ENCODE measurements around the gene GPR45.

GPR45 gene

DNA sequence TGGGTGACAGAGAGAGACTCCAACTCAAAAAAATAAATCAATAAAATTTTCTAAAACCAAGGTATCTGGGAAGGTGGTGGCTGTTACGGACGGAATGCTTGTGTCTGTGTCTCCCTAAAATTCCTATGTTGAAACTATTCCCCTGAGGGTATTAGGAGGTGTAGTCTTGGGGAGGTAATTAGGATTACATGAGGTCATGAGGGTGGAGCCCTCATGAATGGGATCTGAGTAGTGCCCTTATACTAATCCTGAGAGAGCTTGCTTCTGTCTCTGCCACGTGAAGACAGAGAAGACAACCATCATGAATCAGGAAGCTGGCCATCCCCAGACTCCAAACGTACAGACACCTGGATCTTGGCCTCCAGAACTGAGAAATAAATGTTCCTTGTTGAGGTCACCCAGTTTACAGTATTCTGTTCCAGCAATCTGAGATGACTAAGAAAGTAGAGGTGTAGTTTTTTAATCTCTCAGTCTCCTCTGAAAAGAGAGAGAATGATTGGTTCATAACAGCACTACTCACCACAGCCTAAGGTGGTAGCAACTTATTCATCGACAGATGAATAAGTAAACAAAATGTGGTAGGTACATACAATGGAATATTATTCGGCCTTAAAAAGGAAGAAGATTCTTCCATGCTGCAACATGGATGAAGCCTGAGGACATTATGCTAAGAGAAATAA lies 49.6 kb downstream of the GPR45 start:
- no peak overlapping the region for H3K9ac ChIP-seq (ENCODE audit: low read depth, low read length)
- DNase-seq (no peak), ATAC-seq (ENCODE audit: insufficient read depth, low read depth) (no peak)
- no peak overlapping the region for H2AFZ ChIP-seq (ENCODE audit: low read depth, low read length)
- H3K27ac ChIP-seq (ENCODE audit: low read length), result no peak overlapping the region
- peaks cover 85% of the 10 kb centered on the region for H3K36me3 ChIP-seq (ENCODE audit: insufficient read depth, low read length)
- no peak overlapping the region for H3K4me2 ChIP-seq (ENCODE audit: insufficient read depth, low read length)
- no peaks in the 10 kb centered on the region for H3K4me1 ChIP-seq (ENCODE audit: insufficient read depth, low read length)
- TF ChIP-seq EZH2 (IDR thresholded peaks at IDR 0.05; ENCODE audit: borderline replicate concordance, low read depth, low read length, severe bottlenecking), result no peak
- TF ChIP-seq, protein P1, sequence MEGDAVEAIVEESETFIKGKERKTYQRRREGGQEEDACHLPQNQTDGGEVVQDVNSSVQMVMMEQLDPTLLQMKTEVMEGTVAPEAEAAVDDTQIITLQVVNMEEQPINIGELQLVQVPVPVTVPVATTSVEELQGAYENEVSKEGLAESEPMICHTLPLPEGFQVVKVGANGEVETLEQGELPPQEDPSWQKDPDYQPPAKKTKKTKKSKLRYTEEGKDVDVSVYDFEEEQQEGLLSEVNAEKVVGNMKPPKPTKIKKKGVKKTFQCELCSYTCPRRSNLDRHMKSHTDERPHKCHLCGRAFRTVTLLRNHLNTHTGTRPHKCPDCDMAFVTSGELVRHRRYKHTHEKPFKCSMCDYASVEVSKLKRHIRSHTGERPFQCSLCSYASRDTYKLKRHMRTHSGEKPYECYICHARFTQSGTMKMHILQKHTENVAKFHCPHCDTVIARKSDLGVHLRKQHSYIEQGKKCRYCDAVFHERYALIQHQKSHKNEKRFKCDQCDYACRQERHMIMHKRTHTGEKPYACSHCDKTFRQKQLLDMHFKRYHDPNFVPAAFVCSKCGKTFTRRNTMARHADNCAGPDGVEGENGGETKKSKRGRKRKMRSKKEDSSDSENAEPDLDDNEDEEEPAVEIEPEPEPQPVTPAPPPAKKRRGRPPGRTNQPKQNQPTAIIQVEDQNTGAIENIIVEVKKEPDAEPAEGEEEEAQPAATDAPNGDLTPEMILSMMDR (IDR thresholded peaks at IDR 0.05; ENCODE audit: borderline replicate concordance, extremely low read depth, low read length, poor library complexity, severe bottlenecking), result no peak
- H3K79me2 ChIP-seq (ENCODE audit: insufficient read depth, low read length), result no peaks in the 10 kb centered on the region
- no peak overlapping the region for H3K4me3 ChIP-seq (ENCODE audit: low read depth in 1 of 2, low read length in 2 of 2)
- H3K27me3 ChIP-seq (ENCODE audit: insufficient read depth, low read length, poor library complexity), result no peaks in the 10 kb centered on the region
- no peaks in the 10 kb centered on the region for H3K9me3 ChIP-seq (ENCODE audit: insufficient read depth, low read length, severe bottlenecking)
- H4K20me1 ChIP-seq (ENCODE audit: insufficient read depth, low read length), result no peaks in the 10 kb centered on the region; the same call in 1 of the 2 replicates

DNA sequence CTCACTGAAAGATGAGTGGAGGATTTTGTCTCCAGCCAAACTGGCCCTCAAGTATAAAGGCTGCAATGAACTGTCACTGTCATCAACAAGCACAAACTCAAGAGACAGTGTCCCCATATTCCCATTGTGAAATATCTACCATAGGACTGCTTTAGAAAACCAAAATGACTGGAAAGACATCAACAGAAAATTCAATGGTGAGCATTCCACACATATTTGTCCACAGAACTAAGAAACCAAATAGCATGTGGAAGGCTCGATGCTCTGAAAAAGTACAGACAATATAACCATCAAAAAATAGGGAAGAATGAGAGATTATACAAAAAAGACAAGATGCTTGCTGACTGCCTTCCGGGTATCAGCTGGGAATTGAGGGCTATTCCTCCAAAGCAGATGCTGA lies 50.4 kb downstream of the GPR45 start:
- no peak for ATAC-seq (ENCODE audit: insufficient read depth, low read depth)
- H3K36me3 ChIP-seq (ENCODE audit: insufficient read depth, low read length), result peaks cover 82% of the 10 kb centered on the region

More for the DNA sequence above, 50.4 kb downstream of the GPR45 start:
- no peaks in the 10 kb centered on the region for H3K9me3 ChIP-seq (ENCODE audit: insufficient read depth, low read length, severe bottlenecking)
- no peak overlapping the region for H3K4me2 ChIP-seq (ENCODE audit: insufficient read depth, low read length)
- no peak overlapping the region for H3K9ac ChIP-seq (ENCODE audit: low read depth, low read length)
- TF ChIP-seq, protein P1 (IDR thresholded peaks at IDR 0.05; ENCODE audit: borderline replicate concordance, extremely low read depth, low read length, poor library complexity, severe bottlenecking), result no peak
- no peak for TF ChIP-seq EZH2 (IDR thresholded peaks at IDR 0.05; ENCODE audit: borderline replicate concordance, low read depth, low read length, severe bottlenecking)
- H3K4me3 ChIP-seq (ENCODE audit: low read depth in 1 of 2, low read length in 2 of 2), result no peak overlapping the region
- no peak overlapping the region for H2AFZ ChIP-seq (ENCODE audit: low read depth, low read length)
- no peaks in the 10 kb centered on the region for H3K27me3 ChIP-seq (ENCODE audit: insufficient read depth, low read length, poor library complexity)
- DNase-seq, result no peak
- H3K27ac ChIP-seq (ENCODE audit: low read length), result no peak overlapping the region
- H4K20me1 ChIP-seq (ENCODE audit: insufficient read depth, low read length), result no peaks in the 10 kb centered on the region; the same call in 1 of the 2 replicates
- no peaks in the 10 kb centered on the region for H3K79me2 ChIP-seq (ENCODE audit: insufficient read depth, low read length)
- no peaks in the 10 kb centered on the region for H3K4me1 ChIP-seq (ENCODE audit: insufficient read depth, low read length)
